Coronary artery (tissue), 2 donors: ENCODE data around the gene ZNF565.

Source experiments
- DNase-seq: peaks from one replicate; pipeline ENCODE4 v3.0.0-alpha.2; 2017; ENCODE audit warnings: low spot score
- H3K27ac ChIP-seq, 2 donors: fragments of 200-600 bp; sonication (generic); one replicate each; pipeline ENCODE4 v1.5.1; 2016 to 2019
- H3K4me3 ChIP-seq: fragments of 200-600 bp; sonication (generic); 2 replicates; pipeline ENCODE4 v1.5.1; 2016; ENCODE audit warnings: mild to moderate bottlenecking, moderate library complexity
- TF ChIP-seq, protein P1 (sequence below): fragments of 200-600 bp; sonication (generic); IDR thresholded peaks from one replicate; pipeline ENCODE4 v1.5.1; 2019; ENCODE audit warnings: antibody characterized with exemption

The ZNF565 gene

GRCh38 chr19:36255316-36255715 lies 40.9 kb upstream of the ZNF565 start:
- TF ChIP-seq, protein P1, sequence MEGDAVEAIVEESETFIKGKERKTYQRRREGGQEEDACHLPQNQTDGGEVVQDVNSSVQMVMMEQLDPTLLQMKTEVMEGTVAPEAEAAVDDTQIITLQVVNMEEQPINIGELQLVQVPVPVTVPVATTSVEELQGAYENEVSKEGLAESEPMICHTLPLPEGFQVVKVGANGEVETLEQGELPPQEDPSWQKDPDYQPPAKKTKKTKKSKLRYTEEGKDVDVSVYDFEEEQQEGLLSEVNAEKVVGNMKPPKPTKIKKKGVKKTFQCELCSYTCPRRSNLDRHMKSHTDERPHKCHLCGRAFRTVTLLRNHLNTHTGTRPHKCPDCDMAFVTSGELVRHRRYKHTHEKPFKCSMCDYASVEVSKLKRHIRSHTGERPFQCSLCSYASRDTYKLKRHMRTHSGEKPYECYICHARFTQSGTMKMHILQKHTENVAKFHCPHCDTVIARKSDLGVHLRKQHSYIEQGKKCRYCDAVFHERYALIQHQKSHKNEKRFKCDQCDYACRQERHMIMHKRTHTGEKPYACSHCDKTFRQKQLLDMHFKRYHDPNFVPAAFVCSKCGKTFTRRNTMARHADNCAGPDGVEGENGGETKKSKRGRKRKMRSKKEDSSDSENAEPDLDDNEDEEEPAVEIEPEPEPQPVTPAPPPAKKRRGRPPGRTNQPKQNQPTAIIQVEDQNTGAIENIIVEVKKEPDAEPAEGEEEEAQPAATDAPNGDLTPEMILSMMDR, result no peak
- no peak for DNase-seq
- H3K4me3 ChIP-seq, result no peak overlapping the region
- no peak overlapping the region for H3K27ac ChIP-seq

DNA sequence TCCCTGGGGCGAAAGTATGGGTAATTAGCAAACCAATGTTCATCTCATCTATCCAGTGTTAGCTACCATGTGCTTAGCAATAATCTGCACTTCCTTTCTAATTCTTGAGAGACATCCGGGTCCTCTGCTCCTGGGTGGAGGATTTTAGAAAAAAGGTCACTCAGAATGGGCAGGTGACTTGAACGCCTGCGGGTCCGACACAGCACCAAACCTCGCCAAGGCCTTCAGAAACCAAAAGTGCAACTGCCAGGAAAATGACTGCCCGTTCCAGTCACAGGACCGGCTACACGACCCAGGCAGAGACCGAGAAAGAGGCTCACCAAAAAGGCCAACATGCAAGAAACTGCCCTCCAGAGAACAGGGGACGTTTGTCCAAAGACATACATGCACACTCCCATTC lies 40.4 kb upstream of the ZNF565 start:
- DNase-seq, result no peak
- Histone ChIP-seq H3K4me3 (no peak overlapping the region), H3K27ac (no peak overlapping the region)
- TF ChIP-seq, protein P1, result no peak

DNA sequence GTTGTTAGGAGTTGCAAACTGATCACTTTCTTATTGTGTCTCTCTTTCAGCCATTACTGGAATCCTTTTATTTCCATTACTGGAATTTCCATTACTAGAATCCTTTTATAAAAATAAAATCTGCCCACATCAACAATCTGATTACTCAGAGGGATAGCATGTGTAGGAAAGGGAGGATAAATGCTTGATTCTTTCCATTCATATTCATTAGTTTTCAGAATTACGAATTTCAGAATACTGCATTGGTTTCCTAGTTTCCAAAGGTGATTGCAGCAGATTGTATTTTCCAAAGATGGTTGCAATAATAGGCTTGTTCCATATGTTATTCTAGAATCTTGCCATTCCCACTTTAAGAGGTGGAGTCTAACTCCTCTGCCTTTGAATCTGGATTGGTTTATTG lies 37.6 kb upstream of the ZNF565 start:
- H3K27ac ChIP-seq, result no peak overlapping the region
- TF ChIP-seq, protein P1, result no peak
- no peak for DNase-seq
- no peak overlapping the region for H3K4me3 ChIP-seq

DNA sequence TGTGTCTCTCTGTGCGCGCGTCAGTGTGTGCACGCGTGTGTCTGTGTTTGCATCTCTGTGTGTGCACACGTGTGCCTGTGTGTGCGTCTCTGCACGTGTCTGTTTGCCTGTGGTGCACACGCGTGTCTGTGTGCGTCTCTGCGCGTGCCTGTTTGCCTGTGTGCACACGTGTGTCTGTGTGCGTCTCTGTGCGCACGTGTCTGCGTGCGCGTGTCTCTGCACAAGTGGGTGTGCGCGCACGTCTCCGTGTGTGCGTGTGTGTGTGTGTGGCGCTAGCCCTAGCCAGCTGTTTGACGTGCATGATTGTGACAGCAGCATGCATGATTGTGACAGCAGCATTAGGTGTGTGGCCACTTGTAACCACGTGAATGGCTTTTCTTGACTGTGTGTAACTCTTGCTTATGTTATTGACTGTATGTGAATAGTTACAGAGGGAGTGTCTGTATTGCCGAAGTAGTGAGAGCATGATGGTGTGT lies 31.6 kb upstream of the ZNF565 start:
- H3K27ac ChIP-seq, result no peak overlapping the region
- H3K4me3 ChIP-seq, result peak overlapping the region; percentile 54
- TF ChIP-seq, protein P1, result no peak
- no peak for DNase-seq

DNA sequence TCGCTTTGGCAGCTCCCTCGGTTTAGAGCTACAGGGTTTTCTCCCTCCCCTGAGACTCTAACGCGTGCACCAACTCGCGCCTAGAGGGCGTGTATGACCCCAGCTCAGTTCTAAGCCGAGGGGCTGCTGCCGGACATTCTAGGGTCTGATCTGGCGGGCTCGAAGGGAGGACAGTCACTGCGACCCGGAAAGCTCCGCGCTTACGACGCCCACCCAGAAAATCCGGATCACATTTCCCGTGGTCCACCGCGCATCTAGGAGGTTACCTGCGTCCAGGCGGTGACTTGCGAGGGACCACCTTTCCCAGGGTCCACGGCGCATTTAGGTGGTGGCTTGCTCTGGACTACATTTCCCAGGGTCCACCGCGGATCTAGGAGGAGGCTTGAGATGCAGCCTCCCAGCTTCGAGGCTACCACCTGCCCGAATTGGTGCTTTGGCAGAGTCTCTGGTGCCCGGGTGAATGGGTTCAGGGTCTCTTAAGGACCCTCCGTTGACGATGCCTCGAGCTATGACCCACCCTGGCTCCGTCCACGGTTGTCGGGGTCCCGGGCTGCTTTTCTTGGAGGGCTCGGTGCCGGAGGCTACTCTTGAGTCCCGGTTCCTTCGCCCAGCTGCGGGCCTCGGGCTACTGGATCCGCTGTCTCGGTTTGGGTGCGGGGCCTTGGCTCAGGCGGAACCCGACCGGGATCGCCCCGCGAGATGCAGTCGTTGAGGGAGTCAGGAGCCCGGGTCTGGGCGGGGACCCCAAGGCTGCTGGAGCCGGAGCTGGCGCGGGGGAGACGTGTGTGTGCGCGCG lies 30.9 kb upstream of the ZNF565 start:
- TF ChIP-seq, protein P1, result no peak
- Histone ChIP-seq H3K27ac (no peak overlapping the region), H3K4me3 (peak overlapping the region; percentile 54)
- DNase-seq, result no peak

- DNase-seq, result no peak
- TF ChIP-seq, protein P1, result no peak
- Histone ChIP-seq H3K27ac (no peak overlapping the region), H3K4me3 (no peak overlapping the region)
These were observed 29.6 kb upstream of the ZNF565 start for GRCh38 chr19:36244066-36244465.

DNA sequence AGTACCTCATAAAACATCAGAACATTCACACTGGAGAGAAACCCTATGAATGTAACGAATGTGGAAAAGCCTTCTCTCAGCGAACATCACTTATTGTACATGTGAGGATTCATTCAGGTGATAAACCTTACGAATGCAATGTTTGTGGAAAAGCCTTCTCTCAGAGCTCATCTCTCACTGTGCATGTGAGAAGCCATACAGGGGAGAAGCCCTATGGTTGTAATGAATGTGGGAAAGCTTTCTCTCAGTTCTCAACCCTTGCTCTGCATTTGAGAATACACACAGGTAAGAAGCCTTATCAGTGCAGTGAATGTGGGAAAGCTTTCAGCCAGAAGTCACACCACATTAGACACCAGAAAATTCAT lies 22.5 kb upstream of the ZNF565 start:
- H3K27ac ChIP-seq, result no peak overlapping the region
- H3K4me3 ChIP-seq, result no peak overlapping the region
- TF ChIP-seq, protein P1, result no peak
- DNase-seq, result no peak
